ENCODE data around the gene FBN2. TPM values are rescaled to one million over a fixed set of nuclear protein-coding genes. Genes with fewer than 3 reads are reported as not detected.
A peak's percentile ranks its signal among the peaks of the same experiment; 100 is the strongest.

The FBN2 gene
- polyA plus RNA-seq, 1 donor from 2014 or later, result 1.6 TPM

DNA sequence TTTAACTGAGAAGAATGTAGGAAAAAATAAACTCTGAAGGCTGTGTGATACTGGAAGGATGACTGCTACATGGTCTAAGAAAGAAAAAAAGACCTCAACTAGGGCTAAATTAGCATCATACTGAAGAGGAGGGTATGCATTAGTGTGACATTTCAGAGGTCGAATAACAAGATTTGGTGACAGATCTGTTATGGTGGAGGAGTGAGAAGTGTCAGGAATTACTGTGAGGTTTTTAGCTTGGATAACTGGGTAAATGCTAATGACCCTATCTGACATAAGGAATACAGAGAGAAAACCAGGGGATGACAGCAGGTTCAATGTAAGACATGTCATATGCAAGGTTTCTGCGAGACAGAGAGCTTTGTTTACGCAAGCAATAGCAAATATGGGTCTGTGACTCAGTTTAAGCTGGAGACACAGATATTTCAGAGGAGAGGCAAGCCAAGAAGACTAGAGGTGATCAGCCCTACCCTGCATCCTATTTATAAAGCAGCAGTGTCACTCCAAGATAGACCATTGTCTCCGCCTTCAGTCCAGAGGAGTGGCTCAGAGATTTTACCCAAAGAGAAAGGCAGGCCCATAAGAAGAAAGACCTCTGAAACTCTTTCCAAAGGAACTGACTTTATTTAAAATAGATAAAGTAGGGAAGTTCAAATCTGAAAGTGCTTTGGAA is 44.3 kb downstream of the FBN2 start:
- no peaks in the 10 kb centered on the region for H3F3A ChIP-seq (ENCODE audit: insufficient read depth, low read length, poor library complexity, severe bottlenecking)
- no peak overlapping the region for H2AFZ ChIP-seq (ENCODE audit: low read depth, low read length)
- no peaks in the 10 kb centered on the region for H3K9me2 ChIP-seq (ENCODE audit: insufficient read depth, low read length)
- no peaks in the 10 kb centered on the region for H3K9me3 ChIP-seq (ENCODE audit: low read length)
- H3K4me3 ChIP-seq (ENCODE audit: low read length), result peak overlapping the region; percentile 40
- H3K4me2 ChIP-seq (ENCODE audit: low read length), result peak overlapping the region; percentile 3
- H3K27me3 ChIP-seq (ENCODE audit: insufficient read depth, low read depth, low read length), result no peaks in the 10 kb centered on the region
- TF ChIP-seq, protein P1, sequence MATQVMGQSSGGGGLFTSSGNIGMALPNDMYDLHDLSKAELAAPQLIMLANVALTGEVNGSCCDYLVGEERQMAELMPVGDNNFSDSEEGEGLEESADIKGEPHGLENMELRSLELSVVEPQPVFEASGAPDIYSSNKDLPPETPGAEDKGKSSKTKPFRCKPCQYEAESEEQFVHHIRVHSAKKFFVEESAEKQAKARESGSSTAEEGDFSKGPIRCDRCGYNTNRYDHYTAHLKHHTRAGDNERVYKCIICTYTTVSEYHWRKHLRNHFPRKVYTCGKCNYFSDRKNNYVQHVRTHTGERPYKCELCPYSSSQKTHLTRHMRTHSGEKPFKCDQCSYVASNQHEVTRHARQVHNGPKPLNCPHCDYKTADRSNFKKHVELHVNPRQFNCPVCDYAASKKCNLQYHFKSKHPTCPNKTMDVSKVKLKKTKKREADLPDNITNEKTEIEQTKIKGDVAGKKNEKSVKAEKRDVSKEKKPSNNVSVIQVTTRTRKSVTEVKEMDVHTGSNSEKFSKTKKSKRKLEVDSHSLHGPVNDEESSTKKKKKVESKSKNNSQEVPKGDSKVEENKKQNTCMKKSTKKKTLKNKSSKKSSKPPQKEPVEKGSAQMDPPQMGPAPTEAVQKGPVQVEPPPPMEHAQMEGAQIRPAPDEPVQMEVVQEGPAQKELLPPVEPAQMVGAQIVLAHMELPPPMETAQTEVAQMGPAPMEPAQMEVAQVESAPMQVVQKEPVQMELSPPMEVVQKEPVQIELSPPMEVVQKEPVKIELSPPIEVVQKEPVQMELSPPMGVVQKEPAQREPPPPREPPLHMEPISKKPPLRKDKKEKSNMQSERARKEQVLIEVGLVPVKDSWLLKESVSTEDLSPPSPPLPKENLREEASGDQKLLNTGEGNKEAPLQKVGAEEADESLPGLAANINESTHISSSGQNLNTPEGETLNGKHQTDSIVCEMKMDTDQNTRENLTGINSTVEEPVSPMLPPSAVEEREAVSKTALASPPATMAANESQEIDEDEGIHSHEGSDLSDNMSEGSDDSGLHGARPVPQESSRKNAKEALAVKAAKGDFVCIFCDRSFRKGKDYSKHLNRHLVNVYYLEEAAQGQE (IDR thresholded peaks at IDR 0.05; ENCODE audit: borderline replicate concordance), result peak; percentile 97
- TF ChIP-seq POLR2AphosphoS5 (IDR thresholded peaks at IDR 0.05) (peak; percentile 72), EP300 (conservative IDR thresholded peaks at IDR 0.05; ENCODE audit: poor library complexity, severe bottlenecking) (peak; percentile 98), TAF1 (IDR thresholded peaks at IDR 0.05; ENCODE audit: low read depth) (no peak), RAD21 (conservative IDR thresholded peaks at IDR 0.05) (no peak), SMC3 (conservative IDR thresholded peaks at IDR 0.05; ENCODE audit: poor library complexity) (no peak), EZH2 (IDR thresholded peaks at IDR 0.05; ENCODE audit: borderline replicate concordance, insufficient read depth, low read length, poor library complexity, severe bottlenecking) (no peak), MXI1 (conservative IDR thresholded peaks at IDR 0.05; ENCODE audit: poor library complexity, severe bottlenecking) (no peak)
- TF ChIP-seq, protein P2, sequence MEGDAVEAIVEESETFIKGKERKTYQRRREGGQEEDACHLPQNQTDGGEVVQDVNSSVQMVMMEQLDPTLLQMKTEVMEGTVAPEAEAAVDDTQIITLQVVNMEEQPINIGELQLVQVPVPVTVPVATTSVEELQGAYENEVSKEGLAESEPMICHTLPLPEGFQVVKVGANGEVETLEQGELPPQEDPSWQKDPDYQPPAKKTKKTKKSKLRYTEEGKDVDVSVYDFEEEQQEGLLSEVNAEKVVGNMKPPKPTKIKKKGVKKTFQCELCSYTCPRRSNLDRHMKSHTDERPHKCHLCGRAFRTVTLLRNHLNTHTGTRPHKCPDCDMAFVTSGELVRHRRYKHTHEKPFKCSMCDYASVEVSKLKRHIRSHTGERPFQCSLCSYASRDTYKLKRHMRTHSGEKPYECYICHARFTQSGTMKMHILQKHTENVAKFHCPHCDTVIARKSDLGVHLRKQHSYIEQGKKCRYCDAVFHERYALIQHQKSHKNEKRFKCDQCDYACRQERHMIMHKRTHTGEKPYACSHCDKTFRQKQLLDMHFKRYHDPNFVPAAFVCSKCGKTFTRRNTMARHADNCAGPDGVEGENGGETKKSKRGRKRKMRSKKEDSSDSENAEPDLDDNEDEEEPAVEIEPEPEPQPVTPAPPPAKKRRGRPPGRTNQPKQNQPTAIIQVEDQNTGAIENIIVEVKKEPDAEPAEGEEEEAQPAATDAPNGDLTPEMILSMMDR (IDR thresholded peaks at IDR 0.05; ENCODE audit: poor library complexity, severe bottlenecking), result no peak
- H3K36me3 ChIP-seq (ENCODE audit: insufficient read depth, low read length), result no peaks in the 10 kb centered on the region
- peak overlapping the region; percentile 51 for H3K9ac ChIP-seq (ENCODE audit: low read length)
- peak overlapping the region; percentile 89 for H3K27ac ChIP-seq (ENCODE audit: low read length)
- no peaks in the 10 kb centered on the region for H4K20me1 ChIP-seq (ENCODE audit: insufficient read depth)
- H3K79me2 ChIP-seq (replicated peaks; ENCODE audit: insufficient read depth, low read length), result no peaks in the 10 kb centered on the region

DNA sequence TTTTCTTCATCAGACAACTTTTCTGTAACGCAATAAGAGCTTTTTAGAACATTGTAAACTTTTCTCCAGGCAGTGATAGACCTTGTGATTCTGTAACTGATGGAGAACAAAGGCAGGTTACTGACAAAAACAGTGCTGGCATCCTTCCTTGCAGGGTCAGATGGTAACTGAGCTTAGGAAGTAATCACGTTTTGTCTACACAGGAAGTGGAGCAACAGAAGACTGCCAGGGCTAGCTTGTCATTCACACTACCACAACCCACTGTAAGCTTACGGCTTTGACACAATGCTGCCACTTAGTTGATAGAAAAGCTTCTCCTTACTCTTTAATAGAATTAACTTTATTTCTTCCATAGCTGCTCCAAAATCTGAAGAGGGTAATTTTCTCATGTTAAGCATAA is 46.8 kb downstream of the FBN2 start:
- no peak overlapping the region for H3K27ac ChIP-seq (ENCODE audit: low read length)
- no peaks in the 10 kb centered on the region for H3K36me3 ChIP-seq (ENCODE audit: insufficient read depth, low read length)
- no peaks in the 10 kb centered on the region for H3K9me2 ChIP-seq (ENCODE audit: insufficient read depth, low read length)
- H3K4me2 ChIP-seq (ENCODE audit: low read length), result no peak overlapping the region
- H3F3A ChIP-seq (ENCODE audit: insufficient read depth, low read length, poor library complexity, severe bottlenecking), result no peaks in the 10 kb centered on the region
- no peak overlapping the region for H2AFZ ChIP-seq (ENCODE audit: low read depth, low read length)
- H3K79me2 ChIP-seq (replicated peaks; ENCODE audit: insufficient read depth, low read length), result no peaks in the 10 kb centered on the region
- no peaks in the 10 kb centered on the region for H3K27me3 ChIP-seq (ENCODE audit: insufficient read depth, low read depth, low read length)
- no peaks in the 10 kb centered on the region for H3K9me3 ChIP-seq (ENCODE audit: low read length)
- TF ChIP-seq RAD21 (conservative IDR thresholded peaks at IDR 0.05), result no peak
- TF ChIP-seq, protein P2 (IDR thresholded peaks at IDR 0.05; ENCODE audit: poor library complexity, severe bottlenecking), result no peak
- TF ChIP-seq EP300 (conservative IDR thresholded peaks at IDR 0.05; ENCODE audit: poor library complexity, severe bottlenecking), result no peak
- TF ChIP-seq, protein P1 (IDR thresholded peaks at IDR 0.05; ENCODE audit: borderline replicate concordance), result no peak
- no peak for TF ChIP-seq MXI1 (conservative IDR thresholded peaks at IDR 0.05; ENCODE audit: poor library complexity, severe bottlenecking)
- TF ChIP-seq SMC3 (conservative IDR thresholded peaks at IDR 0.05; ENCODE audit: poor library complexity), result no peak
- no peak for TF ChIP-seq TAF1 (IDR thresholded peaks at IDR 0.05; ENCODE audit: low read depth)
- no peak for TF ChIP-seq POLR2AphosphoS5 (IDR thresholded peaks at IDR 0.05)
- no peak for TF ChIP-seq EZH2 (IDR thresholded peaks at IDR 0.05; ENCODE audit: borderline replicate concordance, insufficient read depth, low read length, poor library complexity, severe bottlenecking)
- H3K9ac ChIP-seq (ENCODE audit: low read length), result no peak overlapping the region
- H4K20me1 ChIP-seq (ENCODE audit: insufficient read depth), result no peaks in the 10 kb centered on the region
- no peak overlapping the region for H3K4me3 ChIP-seq (ENCODE audit: low read length)
